Erythroblast (primary cell): ENCODE results near the gene ANK3.

Experiments used
- GATA1 ChIP-seq: IDR thresholded peaks from 2 replicates; pipeline ENCODE4 v1.6.1; 2011; ENCODE audit warnings: low read depth, mild to moderate bottlenecking, control low read depth, low read length, moderate library complexity
- POLR2A ChIP-seq: IDR thresholded peaks from 2 replicates; pipeline ENCODE4 v1.6.1; 2011; ENCODE audit warnings: mild to moderate bottlenecking, low read length

- TF ChIP-seq POLR2A (no peak), GATA1 (no peak)
These were observed 28.2 kb upstream of the ANK3 start for GRCh38 chr10:60417901-60418300.
